Endothelial cell of umbilical vein (primary cell): ENCODE measurements around the gene RELCH. TPM values are rescaled to one million over a fixed set of nuclear protein-coding genes. Genes with fewer than 3 reads are reported as not detected.

Experiments
- BruUV-seq: library from RNA; stranded (reverse); fragments of 400-500 nt; replicated peaks from 2 replicates; lab custom pipeline; 2021; lab: Mats Ljungman, UMichigan
- CTCF ChIA-PET: fragments of 300-600, 350-600 bp; sonication (Branson Sonifier 250); formaldehyde crosslinking; loops from one replicate; lab custom pipeline; 2021; ENCODE audit warnings: antibody characterized with exemption, inconsistent platforms; lab: Charles Lee
- POLR2A ChIA-PET: fragments of 300-600, 350-600 bp; sonication (Branson Sonifier 250); formaldehyde crosslinking; loops from one replicate; lab custom pipeline; 2021; ENCODE audit warnings: antibody characterized with exemption, inconsistent platforms; lab: Charles Lee
- DNase-seq: peaks from one replicate; pipeline ENCODE4 v3.0.0-alpha.2; 2011; ENCODE audit warnings: low read depth, low spot score
- FAIRE-seq: peaks from 2 replicates; lab custom pipeline; 2011; peaks lifted over from hg19 to GRCh38; lab: Jason Lieb, UNC
- H2AFZ ChIP-seq: 2 replicates; pipeline ENCODE4 v1.6.0; 2012; ENCODE audit warnings: low read depth, low read length, control low read depth, inconsistent platforms
- H3K27ac ChIP-seq: 2 replicates; pipeline ENCODE4 v1.5.1; 2011; ENCODE audit warnings: low read depth, mild to moderate bottlenecking, control low read depth, low read length, moderate library complexity; ENCODE audit not compliant: insufficient read depth
- H3K27me3 ChIP-seq, 2 experiments: 2 replicates each; pipeline versions ENCODE4 v1.6.0 to v1.6.1; 2011; ENCODE audit warnings: low read length in 2 of 2, mixed read lengths in 1 of 2; ENCODE audit not compliant: control insufficient read depth in 2 of 2, insufficient read depth in 2 of 2
- H3K36me3 ChIP-seq, 2 experiments: 2 replicates in 1 of 2; 3 replicates in 1 of 2; pipeline ENCODE4 v1.5.1; 2011; ENCODE audit warnings: low read length in 2 of 2, mild to moderate bottlenecking in 1 of 2, moderate library complexity in 1 of 2; ENCODE audit not compliant: control insufficient read depth in 2 of 2, insufficient read depth in 2 of 2; ENCODE audit errors: extremely low read depth in 1 of 2
- H3K4me1 ChIP-seq: 3 replicates; pipeline ENCODE4 v1.5.1; 2011; ENCODE audit warnings: mild to moderate bottlenecking, low read length; ENCODE audit not compliant: control insufficient read depth, insufficient read depth; ENCODE audit errors: extremely low read depth
- H3K4me2 ChIP-seq: 2 replicates; pipeline ENCODE4 v1.6.1; 2011; ENCODE audit warnings: low read length, control low read depth, mixed read lengths; ENCODE audit not compliant: insufficient read depth
- H3K4me3 ChIP-seq, 3 experiments: fragments of 200-600 bp in 1 of 3; sonication (generic), shearing (Covaris generic) in 1 of 3; replicated peaks in 1 of 3; 2 replicates each; pipeline ENCODE4 v1.5.1; 2011 to 2016; ENCODE audit warnings: control low read depth in 3 of 3, low read length in 3 of 3, mild to moderate bottlenecking in 2 of 3, inconsistent platforms in 1 of 3, low read depth in 1 of 3, moderate library complexity in 1 of 3; ENCODE audit not compliant: insufficient read depth in 1 of 3
- H3K79me2 ChIP-seq: 2 replicates; pipeline ENCODE4 v1.6.0; 2012; ENCODE audit warnings: low read length, inconsistent platforms; ENCODE audit not compliant: control insufficient read depth, insufficient read depth
- H3K9ac ChIP-seq: replicated peaks from 2 replicates; pipeline ENCODE3; 2011; ENCODE audit warnings: low read length, control low read depth; ENCODE audit not compliant: insufficient read depth; ENCODE audit errors: extremely low read depth
- H3K9me1 ChIP-seq: replicated peaks from 3 replicates; pipeline ENCODE4 v1.6.0; 2011; ENCODE audit warnings: mild to moderate bottlenecking, low read length; ENCODE audit not compliant: control insufficient read depth, insufficient read depth; ENCODE audit errors: extremely low read depth
- H3K9me3 ChIP-seq: replicated peaks from 2 replicates; pipeline ENCODE4 v1.5.1; 2012; ENCODE audit warnings: low read length, inconsistent platforms; ENCODE audit not compliant: control insufficient read depth, insufficient read depth
- H4K20me1 ChIP-seq: replicated peaks from 2 replicates; pipeline ENCODE3; 2011; ENCODE audit warnings: mild to moderate bottlenecking, low read length; ENCODE audit not compliant: control insufficient read depth, insufficient read depth; ENCODE audit errors: extremely low read depth
- EZH2 ChIP-seq: IDR thresholded peaks from 2 replicates; pipeline ENCODE4 v1.6.1; 2012; ENCODE audit warnings: borderline replicate concordance, low read depth, mild to moderate bottlenecking, moderate library complexity, low read length, inconsistent platforms; ENCODE audit not compliant: severe bottlenecking
- FOS ChIP-seq: IDR thresholded peaks from 2 replicates; pipeline ENCODE4 v1.6.1; 2011; ENCODE audit warnings: mild to moderate bottlenecking, low read length, moderate library complexity, borderline replicate concordance; ENCODE audit not compliant: insufficient read depth
- GATA2 ChIP-seq: IDR thresholded peaks from 2 replicates; pipeline ENCODE4 v1.7.0; 2011; ENCODE audit warnings: low read depth, mild to moderate bottlenecking, moderate library complexity, mixed read lengths, low read length; ENCODE audit not compliant: insufficient read length, insufficient read depth
- JUN ChIP-seq: IDR thresholded peaks from 2 replicates; pipeline ENCODE4 v1.6.1; 2011; ENCODE audit warnings: borderline replicate concordance, low read depth; ENCODE audit not compliant: insufficient read length, insufficient read depth
- MYC ChIP-seq: IDR thresholded peaks from one replicate; pipeline ENCODE4 v1.6.1; 2011; ENCODE audit warnings: mild to moderate bottlenecking, low read depth, low read length
- POLR2A ChIP-seq: IDR thresholded peaks from 2 replicates; pipeline ENCODE4 v1.6.1; 2012; ENCODE audit warnings: low read depth, mild to moderate bottlenecking, control low read depth, low read length
- POLR2AphosphoS5 ChIP-seq: IDR thresholded peaks from 2 replicates; pipeline ENCODE4 v1.6.1; 2012; ENCODE audit warnings: low read depth, mild to moderate bottlenecking, control low read depth, low read length, moderate library complexity; ENCODE audit not compliant: insufficient read depth
- dilution Hi-C: fragments of 300-500 bp; cut with MboI; formaldehyde crosslinking; loops from one replicate; pipeline ENCODE4 v1.15.0; 2019; ENCODE audit warnings: low sequenced_read_pairs; ENCODE audit not compliant: extremely low pct_ligation_motif_present
- intact Hi-C: fragments of 100-400 bp; cut with micrococcal nuclease; formaldehyde crosslinking; loops from one replicate; pipeline ENCODE4 v1.10.0; 2022
- polyA plus RNA-seq, 4 experiments: library from polyadenylated mRNA; depleted of rRNA in 3 of 4; stranded (reverse) in 3 of 4; unstranded in 1 of 4; fragments of >200 nt; gene quantifications; 2 replicates each; pipeline versions ENCODE4 v1.2.1 to v1.2.3, GENCODE V29; 2011 to 2012; ENCODE audit warnings: missing spikeins in 1 of 4
- total RNA-seq: library from RNA; stranded (reverse); gene quantifications from 2 replicates; pipeline ENCODE4 v1.2.3, GENCODE V29; 2021
- TF ChIP-seq, protein P1 (sequence below): IDR thresholded peaks from 2 replicates; pipeline ENCODE4 v1.6.1; 2011; ENCODE audit not compliant: insufficient read depth, insufficient read length
- TF ChIP-seq, protein P2 (sequence below), 2 donors: IDR thresholded peaks; 1 replicate in 1 of 2; 2 replicates in 1 of 2; pipeline ENCODE4 v1.5.1; 2011; ENCODE audit warnings: low read length in 2 of 2, mild to moderate bottlenecking in 2 of 2, moderate library complexity in 2 of 2, control low read depth in 1 of 2, inconsistent platforms in 1 of 2, low read depth in 1 of 2; ENCODE audit not compliant: insufficient read depth in 1 of 2; ENCODE audit errors: extremely low read depth in 1 of 2

Gene RELCH
- total and polyA plus RNA-seq, 2 donors (not counting 3 experiments of a cell fraction or from before 2014, with no cell fraction given) = 6.6 to 25.2 TPM

DNA sequence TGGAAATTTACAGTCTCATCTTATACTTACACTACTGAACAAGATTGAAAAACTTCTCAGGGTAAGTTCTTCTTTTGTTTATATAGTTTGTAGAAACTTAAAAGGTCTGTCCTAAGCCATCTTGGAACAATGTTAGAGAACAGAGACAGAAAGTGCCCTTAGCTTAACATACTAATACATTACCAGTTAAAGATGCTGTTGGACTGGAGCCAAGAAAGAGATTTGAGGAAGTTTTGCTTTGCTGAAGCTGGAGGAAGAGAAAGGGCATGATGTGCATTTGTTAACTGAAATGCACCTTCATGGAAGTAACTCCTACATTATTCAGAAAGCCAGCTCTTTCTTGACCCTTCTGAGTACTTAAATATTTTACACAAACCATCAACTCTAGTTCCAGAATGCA lies 71.6 kb downstream of the RELCH start:
- POLR2A ChIA-PET = no interaction called here

DNA sequence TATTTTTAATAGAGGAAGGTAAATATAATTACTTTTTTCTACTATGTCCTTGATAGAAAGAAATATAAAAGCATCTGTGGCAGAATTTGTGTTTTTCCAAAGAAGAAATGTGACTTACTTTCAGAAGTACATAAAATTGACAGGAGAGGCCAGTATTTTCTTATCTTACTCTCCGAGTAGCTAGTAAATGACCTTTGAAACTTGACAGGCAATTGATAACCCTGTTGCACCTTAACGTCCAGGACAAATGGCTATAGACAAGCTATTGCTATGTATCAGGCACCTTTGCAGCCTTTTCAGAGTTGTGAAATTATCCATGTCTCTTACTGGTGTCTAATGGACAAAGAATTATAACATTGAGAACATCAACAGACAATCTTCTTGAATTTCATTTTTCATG lies 75.0 kb downstream of the RELCH start:
- H3K4me2 ChIP-seq = no peak overlapping the region
- POLR2A ChIA-PET = no interaction called here
- TF ChIP-seq EZH2 = no peak
- no peak for TF ChIP-seq POLR2A
- TF ChIP-seq, protein P1, sequence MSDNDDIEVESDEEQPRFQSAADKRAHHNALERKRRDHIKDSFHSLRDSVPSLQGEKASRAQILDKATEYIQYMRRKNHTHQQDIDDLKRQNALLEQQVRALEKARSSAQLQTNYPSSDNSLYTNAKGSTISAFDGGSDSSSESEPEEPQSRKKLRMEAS = no peak
- no peak for TF ChIP-seq FOS
- no peak for TF ChIP-seq POLR2AphosphoS5
- TF ChIP-seq, protein P2, sequence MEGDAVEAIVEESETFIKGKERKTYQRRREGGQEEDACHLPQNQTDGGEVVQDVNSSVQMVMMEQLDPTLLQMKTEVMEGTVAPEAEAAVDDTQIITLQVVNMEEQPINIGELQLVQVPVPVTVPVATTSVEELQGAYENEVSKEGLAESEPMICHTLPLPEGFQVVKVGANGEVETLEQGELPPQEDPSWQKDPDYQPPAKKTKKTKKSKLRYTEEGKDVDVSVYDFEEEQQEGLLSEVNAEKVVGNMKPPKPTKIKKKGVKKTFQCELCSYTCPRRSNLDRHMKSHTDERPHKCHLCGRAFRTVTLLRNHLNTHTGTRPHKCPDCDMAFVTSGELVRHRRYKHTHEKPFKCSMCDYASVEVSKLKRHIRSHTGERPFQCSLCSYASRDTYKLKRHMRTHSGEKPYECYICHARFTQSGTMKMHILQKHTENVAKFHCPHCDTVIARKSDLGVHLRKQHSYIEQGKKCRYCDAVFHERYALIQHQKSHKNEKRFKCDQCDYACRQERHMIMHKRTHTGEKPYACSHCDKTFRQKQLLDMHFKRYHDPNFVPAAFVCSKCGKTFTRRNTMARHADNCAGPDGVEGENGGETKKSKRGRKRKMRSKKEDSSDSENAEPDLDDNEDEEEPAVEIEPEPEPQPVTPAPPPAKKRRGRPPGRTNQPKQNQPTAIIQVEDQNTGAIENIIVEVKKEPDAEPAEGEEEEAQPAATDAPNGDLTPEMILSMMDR (IDR thresholded peaks at IDR 0.05; ENCODE audit: extremely low read depth in 1 of 2, insufficient read depth in 1 of 2, low read depth in 1 of 2, low read length in 2 of 2) = no peak
- TF ChIP-seq GATA2 = no peak
- TF ChIP-seq MYC = no peak
- TF ChIP-seq JUN = no peak
- no peaks in the 10 kb centered on the region for H3K4me1 ChIP-seq
- no peaks in the 10 kb centered on the region for H4K20me1 ChIP-seq
- intact Hi-C loops = no loop called here
- no peak overlapping the region for H3K27ac ChIP-seq
- H3K4me3 ChIP-seq = no peak overlapping the region
- H3K27me3 ChIP-seq = no peaks in the 10 kb centered on the region
- no peak overlapping the region for H2AFZ ChIP-seq
- dilution Hi-C loops = no loop called here
- FAIRE-seq (no peak), DNase-seq (no peak)
- no peaks in the 10 kb centered on the region for H3K79me2 ChIP-seq
- BruUV-seq = no TSS peak
- H3K36me3 ChIP-seq = peaks cover 0 to 32% of the 10 kb centered on the region in 2 experiments
- H3K9me1 ChIP-seq = no peaks in the 10 kb centered on the region
- CTCF ChIA-PET = interaction anchor here (1.1 to 2.9 kb wide), 4 partner anchors 12 to 164 kb away, joined by 3 to 15 read pairs (median 3); partner anchors contain the start of gene TNFRSF11A
- H3K9me3 ChIP-seq = no peaks in the 10 kb centered on the region
- no peak overlapping the region for H3K9ac ChIP-seq

More for the DNA sequence above, 71.6 kb downstream of the RELCH start:
- no TSS peak for BruUV-seq
- H4K20me1 ChIP-seq = no peaks in the 10 kb centered on the region
- no peak for DNase-seq
- H2AFZ ChIP-seq = no peak overlapping the region
- no peak for FAIRE-seq
- TF ChIP-seq FOS (no peak), EZH2 (no peak), POLR2A (no peak)
- H3K9ac ChIP-seq = no peak overlapping the region
- dilution Hi-C loops = no loop called here
- no peak overlapping the region for H3K4me3 ChIP-seq
- no peaks in the 10 kb centered on the region for H3K79me2 ChIP-seq
- no peaks in the 10 kb centered on the region for H3K9me1 ChIP-seq
- H3K27me3 ChIP-seq = no peaks in the 10 kb centered on the region
- no peak overlapping the region for H3K4me2 ChIP-seq
- no peaks in the 10 kb centered on the region for H3K9me3 ChIP-seq
- peaks cover 0 to 27% of the 10 kb centered on the region in 2 experiments for H3K36me3 ChIP-seq
- H3K27ac ChIP-seq = no peak overlapping the region
- CTCF ChIA-PET = interaction anchor here (1.1 to 2.1 kb wide), 4 partner anchors 12 to 142 kb away, joined by 3 to 5 read pairs (median 3); no protein-coding TSS in a partner anchor
- H3K4me1 ChIP-seq = no peaks in the 10 kb centered on the region
- intact Hi-C loops = no loop called here
